Measurements from ENCODE around the gene ZXDB.
"Not testable (repeated sequence)": the region's sequence is repeated elsewhere in the genome, so short reads cannot be mapped to it uniquely, and the experiment has no call there.

The ZXDB gene

DNA sequence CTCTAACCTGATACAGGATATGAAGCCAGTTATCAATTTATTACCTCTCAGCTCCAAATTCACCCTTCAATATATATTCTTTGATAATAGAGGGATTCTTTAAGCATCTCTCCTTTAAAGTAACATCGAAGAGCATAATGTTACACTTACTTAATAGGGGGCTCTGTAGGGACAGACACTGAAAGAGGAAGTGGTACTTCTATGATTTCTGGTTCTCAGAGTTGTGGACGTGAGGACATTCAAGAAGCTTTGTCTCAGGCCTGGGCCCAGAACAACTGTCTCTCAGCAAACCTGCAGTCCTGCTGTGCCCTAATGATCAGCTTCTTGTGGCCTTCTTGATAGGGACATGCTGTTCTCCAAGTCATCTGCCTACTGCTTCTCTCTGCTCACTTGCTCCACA, 4.2 kb upstream of the ZXDB start:
- no peak for TF ChIP-seq CTCF (conservative IDR thresholded peaks at IDR 0.05; ENCODE audit: low read depth, low read length)
- no peak for DNase-seq (ENCODE audit: low read depth)
- no peak overlapping the region for H3K4me3 ChIP-seq (ENCODE audit: low read depth, low read length)

- H3K4me3 ChIP-seq (ENCODE audit: low read depth, low read length) = peak overlapping the region; percentile 60
- not testable (repeated sequence) for DNase-seq (ENCODE audit: low read depth)
Measured at GRCh38 chrX:57592160-57592893, 516 bp downstream of the ZXDB start.

GRCh38 chrX:57592894-57593215, 1.0 kb downstream of the ZXDB start:
- H3K4me3 ChIP-seq (ENCODE audit: low read depth, low read length) = peak overlapping the region; percentile 60
- peak; percentile 15 for TF ChIP-seq CTCF (conservative IDR thresholded peaks at IDR 0.05; ENCODE audit: low read depth, low read length)
- peak; percentile 30 for DNase-seq (ENCODE audit: low read depth)

DNA sequence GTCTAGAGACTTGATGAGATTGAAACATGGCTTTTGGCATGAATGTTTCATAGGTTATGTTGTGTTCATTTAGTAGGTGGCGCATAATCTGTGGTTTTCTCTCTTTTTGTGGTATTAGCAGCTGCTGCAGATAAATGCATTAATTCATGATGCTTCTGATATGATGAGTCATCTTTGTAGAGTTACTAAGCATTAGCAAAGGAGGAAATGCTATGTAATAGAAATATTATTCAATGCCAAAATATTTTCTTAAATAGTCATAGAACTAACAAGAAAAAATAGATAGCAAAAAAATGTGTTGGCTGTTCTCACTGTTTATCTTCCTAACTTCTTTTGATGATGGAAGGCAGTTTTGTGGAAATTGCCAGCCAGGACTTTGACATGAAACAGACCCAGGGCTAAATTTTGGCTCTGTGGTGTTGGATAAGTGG, 3.6 kb downstream of the ZXDB start:
- H3K4me3 ChIP-seq (ENCODE audit: low read depth, low read length) = peak overlapping the region; percentile 3
- TF ChIP-seq CTCF (conservative IDR thresholded peaks at IDR 0.05; ENCODE audit: low read depth, low read length) = no peak
- DNase-seq (ENCODE audit: low read depth) = peak; percentile 80

DNA sequence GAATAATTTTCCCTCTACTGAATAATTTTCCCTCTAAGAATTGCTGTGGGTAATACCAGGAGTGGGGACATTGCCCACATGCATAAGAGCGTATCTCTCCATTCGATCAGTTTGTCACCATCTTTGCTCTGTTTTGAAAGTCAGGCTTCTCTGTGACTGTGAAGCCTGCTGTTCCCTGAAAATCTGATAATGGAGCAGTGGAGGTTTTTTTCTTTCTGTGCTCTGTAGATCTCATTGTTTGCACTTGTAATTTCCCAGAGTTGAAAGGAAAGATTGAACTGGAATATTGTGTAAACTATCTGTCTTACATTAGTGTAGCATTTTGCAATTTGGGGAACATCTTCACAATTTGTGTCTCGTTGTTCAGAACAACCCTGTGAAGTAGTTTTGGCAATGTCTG, 4.3 kb downstream of the ZXDB start:
- peak overlapping the region; percentile 3 for H3K4me3 ChIP-seq (ENCODE audit: low read depth, low read length)
- DNase-seq (ENCODE audit: low read depth) = no peak
- no peak for TF ChIP-seq CTCF (conservative IDR thresholded peaks at IDR 0.05; ENCODE audit: low read depth, low read length)

- peak overlapping the region; percentile 3 for H3K4me3 ChIP-seq (ENCODE audit: low read depth, low read length)
- TF ChIP-seq CTCF (conservative IDR thresholded peaks at IDR 0.05; ENCODE audit: low read depth, low read length) = no peak
- DNase-seq (ENCODE audit: low read depth) = no peak
Measured at GRCh38 chrX:57596516-57596915, 4.7 kb downstream of the ZXDB start.

GRCh38 chrX:57607295-57608187, 15.7 kb downstream of the ZXDB start:
- no peak overlapping the region for H3K4me3 ChIP-seq (ENCODE audit: low read depth, low read length)
- TF ChIP-seq CTCF (conservative IDR thresholded peaks at IDR 0.05; ENCODE audit: low read depth, low read length) = no peak
- DNase-seq (ENCODE audit: low read depth) = no peak

DNA sequence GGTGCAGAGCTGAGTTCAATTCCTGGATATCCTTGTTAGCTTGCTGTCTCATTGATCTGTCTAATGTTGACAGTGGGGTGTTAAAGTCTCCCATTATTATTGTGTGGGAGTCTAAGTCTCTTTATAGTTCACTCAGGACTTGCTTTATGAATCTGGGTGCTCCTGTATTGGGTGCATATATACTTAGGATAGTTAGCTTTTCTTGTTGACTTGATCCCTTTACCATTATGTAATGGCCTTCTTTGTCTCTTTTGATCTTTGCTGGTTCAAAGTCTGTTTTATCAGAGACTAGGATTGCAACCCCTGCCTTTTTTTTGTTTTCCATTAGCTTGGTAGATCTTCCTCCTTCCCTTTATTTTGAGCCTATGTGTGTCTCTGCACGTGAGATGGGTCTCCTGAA, 21.5 kb downstream of the ZXDB start:
- not testable (repeated sequence) for H3K4me3 ChIP-seq (ENCODE audit: low read depth, low read length); DNase-seq (ENCODE audit: low read depth)

- not testable (repeated sequence) for DNase-seq (ENCODE audit: low read depth)
Measured at GRCh38 chrX:57629438-57629837, 37.6 kb downstream of the ZXDB start.

More at GRCh38 chrX:57629438-57629837, 37.6 kb downstream of the ZXDB start:
- H3K4me3 ChIP-seq (ENCODE audit: low read depth, low read length) = not testable (repeated sequence)
